ENCODE results near the gene RACGAP1. TPM values are rescaled to one million over a fixed set of nuclear protein-coding genes. Genes with fewer than 3 reads are reported as not detected.

RACGAP1 gene
- total and polyA plus RNA-seq, 2 donors (not counting 1 experiment from before 2014, with no cell fraction given), result 4.1 to 14.2 TPM

DNA sequence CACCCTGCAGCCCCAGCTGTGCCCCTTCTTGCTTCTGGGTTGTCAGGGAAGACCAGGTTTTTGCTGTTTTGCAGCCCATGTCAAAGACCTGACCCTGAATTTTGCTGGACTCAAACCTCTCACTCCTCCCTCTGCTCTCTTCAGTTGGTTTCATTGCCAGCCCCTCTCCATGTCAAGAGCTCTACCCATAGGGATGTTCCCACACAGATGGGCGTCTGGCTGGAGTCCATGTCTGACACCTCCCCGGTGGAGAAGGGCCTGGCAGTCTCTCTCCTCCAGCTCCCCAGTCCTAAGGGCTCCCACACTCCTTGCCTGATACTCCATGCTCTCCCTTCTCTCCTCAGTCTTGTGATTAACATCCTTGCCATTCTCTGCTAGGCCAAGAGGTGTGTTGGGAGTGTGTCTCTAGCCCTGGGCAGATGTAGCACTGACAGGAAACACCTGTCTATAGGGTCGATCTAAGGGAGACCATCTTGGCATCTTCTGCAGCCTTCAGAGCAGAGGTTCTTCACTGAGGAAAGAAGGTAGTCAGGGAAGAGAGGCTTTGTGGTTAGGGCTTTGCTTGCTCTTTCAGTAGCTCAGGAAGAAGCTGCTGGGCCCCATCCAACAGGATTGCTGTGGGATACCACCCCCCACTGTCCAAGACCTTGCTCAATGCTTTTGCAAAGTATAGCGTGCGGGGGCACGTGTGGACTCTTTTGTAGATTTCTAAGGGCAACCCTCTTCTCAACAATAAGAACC is 36.8 kb upstream of the RACGAP1 start:
- ATAC-seq (ENCODE audit: low read depth), result no peak
- TF ChIP-seq EZH2 (IDR thresholded peaks at IDR 0.05; ENCODE audit: borderline replicate concordance, insufficient read depth, low read depth, low read length, poor library complexity, severe bottlenecking), result no peak
- TF ChIP-seq, protein P1, sequence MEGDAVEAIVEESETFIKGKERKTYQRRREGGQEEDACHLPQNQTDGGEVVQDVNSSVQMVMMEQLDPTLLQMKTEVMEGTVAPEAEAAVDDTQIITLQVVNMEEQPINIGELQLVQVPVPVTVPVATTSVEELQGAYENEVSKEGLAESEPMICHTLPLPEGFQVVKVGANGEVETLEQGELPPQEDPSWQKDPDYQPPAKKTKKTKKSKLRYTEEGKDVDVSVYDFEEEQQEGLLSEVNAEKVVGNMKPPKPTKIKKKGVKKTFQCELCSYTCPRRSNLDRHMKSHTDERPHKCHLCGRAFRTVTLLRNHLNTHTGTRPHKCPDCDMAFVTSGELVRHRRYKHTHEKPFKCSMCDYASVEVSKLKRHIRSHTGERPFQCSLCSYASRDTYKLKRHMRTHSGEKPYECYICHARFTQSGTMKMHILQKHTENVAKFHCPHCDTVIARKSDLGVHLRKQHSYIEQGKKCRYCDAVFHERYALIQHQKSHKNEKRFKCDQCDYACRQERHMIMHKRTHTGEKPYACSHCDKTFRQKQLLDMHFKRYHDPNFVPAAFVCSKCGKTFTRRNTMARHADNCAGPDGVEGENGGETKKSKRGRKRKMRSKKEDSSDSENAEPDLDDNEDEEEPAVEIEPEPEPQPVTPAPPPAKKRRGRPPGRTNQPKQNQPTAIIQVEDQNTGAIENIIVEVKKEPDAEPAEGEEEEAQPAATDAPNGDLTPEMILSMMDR (IDR thresholded peaks at IDR 0.05), result no peak
- Mint-ChIP-seq H3K4me3 (no peak overlapping the region), H3K9me3 (ENCODE audit: insufficient read depth) (no peaks in the 10 kb centered on the region), H3K27me3 (peaks cover 46% of the 10 kb centered on the region), H3K4me1 (peaks cover 4% of the 10 kb centered on the region), H3K27ac (no peak overlapping the region)
- POLR2A ChIA-PET, result no interaction called here
- Histone ChIP-seq H3K27me3 (replicated peaks in 1 of 4; ENCODE audit: control extremely low read depth in 1 of 4, control insufficient read depth in 3 of 4, insufficient read depth in 4 of 4, low read length in 3 of 4) (peaks cover 0 to 35% (median 9%) of the 10 kb centered on the region in 4 experiments), H3K79me2 (ENCODE audit: control insufficient read depth, insufficient read depth, low read length) (no peaks in the 10 kb centered on the region), H3K36me3 (replicated peaks in 1 of 2; ENCODE audit: control extremely low read depth in 1 of 2, control insufficient read depth in 1 of 2, extremely low read depth in 1 of 2, insufficient read depth in 2 of 2, low read length in 1 of 2) (no peaks in the 10 kb centered on the region), H3K9me3 (ENCODE audit: control extremely low read depth in 1 of 3, control insufficient read depth in 2 of 3, insufficient read depth in 1 of 3, low read length in 2 of 3) (peaks cover 0 to 4% (median 0%) of the 10 kb centered on the region in 3 donors), H4K20me1 (ENCODE audit: control insufficient read depth, insufficient read depth, low read length, poor library complexity, severe bottlenecking) (no peaks in the 10 kb centered on the region), H3K9ac (ENCODE audit: low read length) (no peak overlapping the region), H3K4me1 (ENCODE audit: control insufficient read depth in 2 of 2, insufficient read depth in 2 of 2, low read length in 2 of 2) (peaks cover 7% of the 10 kb centered on the region in 2 donors), H3K4me2 (replicated peaks; ENCODE audit: low read depth, low read length, poor library complexity, severe bottlenecking) (no peak overlapping the region), H3K27ac (ENCODE audit: low read length in 2 of 2) (no peak overlapping the region), H3K4me3 (ENCODE audit: control extremely low read depth in 1 of 5, extremely low read depth in 1 of 5, insufficient read depth in 1 of 5, low read depth in 2 of 5, low read length in 4 of 5) (no peak overlapping the region), H2AFZ (ENCODE audit: insufficient read depth, low read depth, low read length, poor library complexity, severe bottlenecking) (no peak overlapping the region)
- intact Hi-C loops (cut with micrococcal nuclease), result no loop called here
- 54% methylated on average over 3 of the region's 6 CpGs for WGBS (ENCODE audit: insufficient coverage)
- no peak for DNase-seq
- CTCF ChIA-PET, result interaction anchor here (0.5 to 2.8 kb wide), 3 partner anchors 8 to 95 kb away, joined by 3 to 16 read pairs (median 5); no protein-coding TSS in a partner anchor

DNA sequence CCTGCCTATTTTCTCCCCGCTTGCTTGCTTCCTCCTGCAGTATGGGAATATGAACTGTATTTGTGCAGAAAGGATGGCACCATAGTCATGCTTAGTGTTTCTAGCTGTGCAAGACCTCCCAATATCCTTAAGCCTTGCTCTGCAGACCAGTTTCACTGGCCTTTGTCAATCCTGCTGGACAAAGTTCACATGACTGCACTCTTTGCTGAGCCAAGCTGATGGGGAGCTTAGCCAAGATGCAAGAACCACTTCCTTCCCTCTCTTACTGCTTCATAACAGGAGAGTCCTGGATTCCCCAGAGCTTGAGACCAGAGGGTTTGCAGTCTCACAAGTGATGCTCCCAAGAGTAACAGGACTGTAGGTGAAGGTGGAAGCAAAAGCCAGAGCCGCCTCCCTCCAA is 35.9 kb upstream of the RACGAP1 start:
- Histone ChIP-seq H2AFZ (ENCODE audit: insufficient read depth, low read depth, low read length, poor library complexity, severe bottlenecking) (no peak overlapping the region), H3K4me3 (ENCODE audit: control extremely low read depth in 1 of 5, extremely low read depth in 1 of 5, insufficient read depth in 1 of 5, low read depth in 2 of 5, low read length in 4 of 5) (no peak overlapping the region), H3K9me3 (ENCODE audit: control extremely low read depth in 1 of 3, control insufficient read depth in 2 of 3, insufficient read depth in 1 of 3, low read length in 2 of 3) (peaks cover 0 to 4% (median 0%) of the 10 kb centered on the region in 3 donors), H3K27ac (ENCODE audit: low read length in 2 of 2) (no peak overlapping the region), H3K9ac (ENCODE audit: low read length) (no peak overlapping the region), H3K36me3 (replicated peaks in 1 of 2; ENCODE audit: control extremely low read depth in 1 of 2, control insufficient read depth in 1 of 2, extremely low read depth in 1 of 2, insufficient read depth in 2 of 2, low read length in 1 of 2) (no peaks in the 10 kb centered on the region), H4K20me1 (ENCODE audit: control insufficient read depth, insufficient read depth, low read length, poor library complexity, severe bottlenecking) (no peaks in the 10 kb centered on the region), H3K27me3 (replicated peaks in 1 of 4; ENCODE audit: control extremely low read depth in 1 of 4, control insufficient read depth in 3 of 4, insufficient read depth in 4 of 4, low read length in 3 of 4) (peaks cover 0 to 45% (median 16%) of the 10 kb centered on the region in 4 experiments), H3K79me2 (ENCODE audit: control insufficient read depth, insufficient read depth, low read length) (no peaks in the 10 kb centered on the region), H3K4me2 (replicated peaks; ENCODE audit: low read depth, low read length, poor library complexity, severe bottlenecking) (no peak overlapping the region), H3K4me1 (ENCODE audit: control insufficient read depth in 2 of 2, insufficient read depth in 2 of 2, low read length in 2 of 2) (peaks cover 16 to 17% of the 10 kb centered on the region in 2 donors)
- ChIA-PET CTCF (interaction anchor here (1.0 to 4.2 kb wide), 3 partner anchors 9 to 94 kb away, joined by 3 to 23 read pairs (median 16); no protein-coding TSS in a partner anchor), POLR2A (interaction anchor here (0.6 kb wide), 1 partner anchor 135 kb away, joined by 9 read pairs; no protein-coding TSS in a partner anchor)
- Mint-ChIP-seq H3K4me1 (peaks cover 13% of the 10 kb centered on the region), H3K9me3 (ENCODE audit: insufficient read depth) (no peaks in the 10 kb centered on the region), H3K27ac (no peak overlapping the region), H3K4me3 (no peak overlapping the region), H3K27me3 (peaks cover 55% of the 10 kb centered on the region)
- no peak for ATAC-seq (ENCODE audit: low read depth)
- intact Hi-C loops (cut with micrococcal nuclease), result no loop called here
- TF ChIP-seq EZH2 (IDR thresholded peaks at IDR 0.05; ENCODE audit: borderline replicate concordance, insufficient read depth, low read depth, low read length, poor library complexity, severe bottlenecking), result no peak
- TF ChIP-seq, protein P1 (IDR thresholded peaks at IDR 0.05), result no peak
- DNase-seq, result no peak
- no CpG with 5 or more reads among the region's 2 CpGs for WGBS (ENCODE audit: insufficient coverage)

All from B cell (primary cell).